BLaER1 (cell line): ENCODE measurements around the gene NDUFS6.

Experiments used
- H3K27ac ChIP-seq: shearing (Covaris generic); formaldehyde crosslinking; 2 replicates; pipeline ENCODE4 v1.8.1; 2022
- H3K27me3 ChIP-seq: shearing (Covaris generic); formaldehyde crosslinking; 2 replicates; pipeline ENCODE4 v1.8.1; 2022
- H3K36me3 ChIP-seq: shearing (Covaris generic); formaldehyde crosslinking; 2 replicates; pipeline ENCODE4 v1.8.1; 2022
- H3K4me1 ChIP-seq: shearing (Covaris generic); formaldehyde crosslinking; 2 replicates; pipeline ENCODE4 v1.8.1; 2022
- H3K4me2 ChIP-seq: shearing (Covaris generic); formaldehyde crosslinking; 2 replicates; pipeline ENCODE4 v1.8.1; 2022
- H3K4me3 ChIP-seq: shearing (Covaris generic); formaldehyde crosslinking; 2 replicates; pipeline ENCODE4 v1.8.1; 2022
- H3K9ac ChIP-seq: shearing (Covaris generic); formaldehyde crosslinking; 2 replicates; pipeline ENCODE4 v1.8.1; 2022
- H3K9me3 ChIP-seq: shearing (Covaris generic); formaldehyde crosslinking; 2 replicates; pipeline ENCODE4 v1.8.1; 2022
- H4K20me1 ChIP-seq: shearing (Covaris generic); formaldehyde crosslinking; 2 replicates; pipeline ENCODE4 v1.8.1; 2022
- Cebpa-rat ChIP-seq: shearing (Covaris generic); IDR thresholded peaks from 2 replicates; pipeline ENCODE4 v1.8.1; 2022

The NDUFS6 gene

GRCh38 chr5:1789834-1790471 lies 11.3 kb upstream of the NDUFS6 start:
- Histone ChIP-seq H3K9me3 (no peaks in the 10 kb centered on the region), H3K4me3 (no peak overlapping the region), H3K27me3 (no peaks in the 10 kb centered on the region), H3K9ac (0 out of 2 replicates have a peak overlapping the region, but pooled peaks have one; percentile 31), H3K4me1 (peaks cover 80% of the 10 kb centered on the region), H3K36me3 (no peaks in the 10 kb centered on the region), H4K20me1 (no peaks in the 10 kb centered on the region), H3K4me2 (peak overlapping the region; percentile 75), H3K27ac (peak overlapping the region; percentile 30; the same call in 1 of the 2 replicates)
- TF ChIP-seq Cebpa-rat = no peak

GRCh38 chr5:1791176-1791575 lies 10.0 kb upstream of the NDUFS6 start:
- no peak for TF ChIP-seq Cebpa-rat
- peaks cover 3% of the 10 kb centered on the region for H4K20me1 ChIP-seq
- peak overlapping the region; percentile 80 for H3K27ac ChIP-seq
- H3K9me3 ChIP-seq = no peaks in the 10 kb centered on the region
- H3K4me1 ChIP-seq = peaks cover 79% of the 10 kb centered on the region
- peak overlapping the region; percentile 25; the same call in 1 of the 2 replicates for H3K9ac ChIP-seq
- H3K4me2 ChIP-seq = peak overlapping the region; percentile 78; the same call in 1 of the 2 replicates
- H3K4me3 ChIP-seq = no peak overlapping the region
- peaks cover 4% of the 10 kb centered on the region for H3K36me3 ChIP-seq
- no peaks in the 10 kb centered on the region for H3K27me3 ChIP-seq

- TF ChIP-seq Cebpa-rat = peak; percentile 79
- H3K9me3 ChIP-seq = no peaks in the 10 kb centered on the region
- H3K4me2 ChIP-seq = peak overlapping the region; percentile 78
- peak overlapping the region; percentile 51; the same call in 1 of the 2 replicates for H3K9ac ChIP-seq
- peaks cover 20% of the 10 kb centered on the region for H4K20me1 ChIP-seq
- H3K4me1 ChIP-seq = peaks cover 96% of the 10 kb centered on the region
- no peaks in the 10 kb centered on the region for H3K27me3 ChIP-seq
- no peak overlapping the region for H3K4me3 ChIP-seq
- peak overlapping the region; percentile 80 for H3K27ac ChIP-seq
- peaks cover 21% of the 10 kb centered on the region for H3K36me3 ChIP-seq
Observed at GRCh38 chr5:1792842-1793266, 8.4 kb upstream of the NDUFS6 start.

- Histone ChIP-seq H3K4me1 (peaks cover 96% of the 10 kb centered on the region), H3K9me3 (no peaks in the 10 kb centered on the region), H4K20me1 (peaks cover 25% of the 10 kb centered on the region), H3K9ac (peak overlapping the region; percentile 51), H3K27me3 (no peaks in the 10 kb centered on the region), H3K4me3 (no peak overlapping the region), H3K27ac (peak overlapping the region; percentile 80), H3K36me3 (peaks cover 26% of the 10 kb centered on the region), H3K4me2 (peak overlapping the region; percentile 78)
- no peak for TF ChIP-seq Cebpa-rat
Observed at GRCh38 chr5:1793301-1793740, 7.9 kb upstream of the NDUFS6 start.

- H3K9me3 ChIP-seq = no peaks in the 10 kb centered on the region
- H3K27me3 ChIP-seq = no peaks in the 10 kb centered on the region
- no peak overlapping the region for H3K4me3 ChIP-seq
- H4K20me1 ChIP-seq = peaks cover 34% of the 10 kb centered on the region
- H3K4me2 ChIP-seq = peak overlapping the region; percentile 78; the same call in 1 of the 2 replicates
- H3K9ac ChIP-seq = no peak overlapping the region
- TF ChIP-seq Cebpa-rat = no peak
- peaks cover 31% of the 10 kb centered on the region for H3K36me3 ChIP-seq
- H3K27ac ChIP-seq = peak overlapping the region; percentile 80; the same call in 1 of the 2 replicates
- H3K4me1 ChIP-seq = peaks cover 98% of the 10 kb centered on the region
Observed at GRCh38 chr5:1793966-1794900, 7.0 kb upstream of the NDUFS6 start.

- H3K27me3 ChIP-seq = no peaks in the 10 kb centered on the region
- H3K4me3 ChIP-seq = no peak overlapping the region
- peaks cover 91% of the 10 kb centered on the region for H3K4me1 ChIP-seq
- no peak overlapping the region for H3K9ac ChIP-seq
- peak overlapping the region; percentile 80; the same call in 1 of the 2 replicates for H3K27ac ChIP-seq
- peak overlapping the region; percentile 78; the same call in 1 of the 2 replicates for H3K4me2 ChIP-seq
- H3K9me3 ChIP-seq = no peaks in the 10 kb centered on the region
- peaks cover 35% of the 10 kb centered on the region for H4K20me1 ChIP-seq
- TF ChIP-seq Cebpa-rat = no peak
- peaks cover 31% of the 10 kb centered on the region for H3K36me3 ChIP-seq
Observed at GRCh38 chr5:1794901-1795290, 6.3 kb upstream of the NDUFS6 start.

GRCh38 chr5:1795506-1795905 lies 5.7 kb upstream of the NDUFS6 start:
- peaks cover 35% of the 10 kb centered on the region for H4K20me1 ChIP-seq
- H3K9me3 ChIP-seq = no peaks in the 10 kb centered on the region
- H3K27me3 ChIP-seq = no peaks in the 10 kb centered on the region
- H3K9ac ChIP-seq = no peak overlapping the region
- no peak for TF ChIP-seq Cebpa-rat
- no peak overlapping the region for H3K27ac ChIP-seq
- H3K4me3 ChIP-seq = no peak overlapping the region
- H3K36me3 ChIP-seq = peaks cover 31% of the 10 kb centered on the region
- peaks cover 85% of the 10 kb centered on the region for H3K4me1 ChIP-seq
- H3K4me2 ChIP-seq = no peak overlapping the region

- no peak for TF ChIP-seq Cebpa-rat
- Histone ChIP-seq H3K4me2 (peak overlapping the region; percentile 34; the same call in 1 of the 2 replicates), H4K20me1 (peaks cover 35% of the 10 kb centered on the region), H3K4me1 (peaks cover 81% of the 10 kb centered on the region), H3K9me3 (no peaks in the 10 kb centered on the region), H3K9ac (0 out of 2 replicates have a peak overlapping the region, but pooled peaks have one; percentile 24), H3K27ac (no peak overlapping the region), H3K27me3 (no peaks in the 10 kb centered on the region), H3K36me3 (peaks cover 31% of the 10 kb centered on the region), H3K4me3 (no peak overlapping the region)
Observed at GRCh38 chr5:1795931-1796330, 5.3 kb upstream of the NDUFS6 start.

- Histone ChIP-seq H3K4me3 (no peak overlapping the region), H3K9me3 (no peaks in the 10 kb centered on the region), H3K27me3 (no peaks in the 10 kb centered on the region), H3K9ac (0 out of 2 replicates have a peak overlapping the region, but pooled peaks have one; percentile 24), H4K20me1 (peaks cover 35% of the 10 kb centered on the region), H3K27ac (no peak overlapping the region), H3K4me2 (peak overlapping the region; percentile 34; the same call in 1 of the 2 replicates), H3K4me1 (peaks cover 75% of the 10 kb centered on the region), H3K36me3 (peaks cover 31% of the 10 kb centered on the region)
- TF ChIP-seq Cebpa-rat = no peak
Observed at GRCh38 chr5:1796371-1797102, 4.7 kb upstream of the NDUFS6 start.
